ENCODE data around the gene HCN4.

Gene HCN4

GRCh38 chr15:73330206-73331051, 38.3 kb downstream of the HCN4 start:
- no peaks in the 10 kb centered on the region; a peak in 1 of 22 replicates for H3K36me3 ChIP-seq
- H3K4me3 ChIP-seq: no peak overlapping the region
- peak overlapping the region in 7 of 11 experiments; percentile 0 to 56 (median 37); a peak in 9 of 22 replicates for H3K9ac ChIP-seq
- TF ChIP-seq Cebpa-rat (IDR thresholded peaks at IDR 0.05): no peak
- H3K4me1 ChIP-seq: peaks cover 58 to 83% (median 75%) of the 10 kb centered on the region in 10 experiments
- H3K27me3 ChIP-seq: no peaks in the 10 kb centered on the region
- H3K4me2 ChIP-seq: peak overlapping the region; percentile 57 to 94 (median 83)
- no peaks in the 10 kb centered on the region for H3K9me3 ChIP-seq (replicated peaks in 1 of 11)
- H4K20me1 ChIP-seq: no peaks in the 10 kb centered on the region
- peak overlapping the region in 6 of 11 experiments; percentile 1 to 76 (median 38); a peak in 7 of 22 replicates for H3K27ac ChIP-seq

- peak overlapping the region in 1 of 10 experiments; percentile 29; a peak in 1 of 20 replicates for H3K4me3 ChIP-seq
- H3K9me3 ChIP-seq (replicated peaks in 1 of 11): no peaks in the 10 kb centered on the region
- H3K27me3 ChIP-seq: no peaks in the 10 kb centered on the region
- no peaks in the 10 kb centered on the region for H3K36me3 ChIP-seq
- H3K4me2 ChIP-seq: peak overlapping the region; percentile 57 to 94 (median 83)
- no peaks in the 10 kb centered on the region for H4K20me1 ChIP-seq
- no peak for TF ChIP-seq Cebpa-rat (IDR thresholded peaks at IDR 0.05)
- H3K4me1 ChIP-seq: peaks cover 65 to 83% (median 75%) of the 10 kb centered on the region in 10 experiments
- peak overlapping the region in 7 of 11 experiments; percentile 17 to 76 (median 35); a peak in 8 of 22 replicates for H3K27ac ChIP-seq
- peak overlapping the region in 7 of 11 experiments; percentile 0 to 56 (median 37); a peak in 10 of 22 replicates for H3K9ac ChIP-seq
Measured at GRCh38 chr15:73329501-73330200, 39.1 kb downstream of the HCN4 start.

GRCh38 chr15:73328981-73329380, 39.8 kb downstream of the HCN4 start:
- TF ChIP-seq Cebpa-rat (IDR thresholded peaks at IDR 0.05): no peak
- Histone ChIP-seq H3K36me3 (no peaks in the 10 kb centered on the region), H3K4me3 (peak overlapping the region in 2 of 10 experiments; percentile 3 to 29; a peak in 4 of 20 replicates), H3K27ac (peak overlapping the region in 6 of 11 experiments; percentile 25 to 76 (median 30); a peak in 7 of 22 replicates), H3K27me3 (no peaks in the 10 kb centered on the region), H3K4me2 (peak overlapping the region; percentile 57 to 94 (median 83)), H3K9ac (peak overlapping the region in 5 of 11 experiments; percentile 3 to 38 (median 26); a peak in 4 of 22 replicates), H3K9me3 (replicated peaks in 1 of 11) (no peaks in the 10 kb centered on the region), H3K4me1 (peaks cover 66 to 87% (median 80%) of the 10 kb centered on the region in 10 experiments), H4K20me1 (no peaks in the 10 kb centered on the region)

- Histone ChIP-seq H3K4me3 (peak overlapping the region in 2 of 10 experiments; percentile 4 to 29; a peak in 3 of 20 replicates), H3K9ac (peak overlapping the region in 6 of 11 experiments; percentile 1 to 38 (median 18); a peak in 4 of 22 replicates), H3K27ac (peak overlapping the region in 5 of 11 experiments; percentile 25 to 76 (median 33); a peak in 6 of 22 replicates), H3K9me3 (replicated peaks in 1 of 11) (no peaks in the 10 kb centered on the region), H3K4me2 (peak overlapping the region; percentile 57 to 94 (median 83)), H3K4me1 (peaks cover 66 to 91% (median 84%) of the 10 kb centered on the region in 10 experiments), H3K27me3 (no peaks in the 10 kb centered on the region), H3K36me3 (no peaks in the 10 kb centered on the region), H4K20me1 (no peaks in the 10 kb centered on the region)
- no peak for TF ChIP-seq Cebpa-rat (IDR thresholded peaks at IDR 0.05)
Measured at GRCh38 chr15:73328149-73328820, 40.5 kb downstream of the HCN4 start.

GRCh38 chr15:73326157-73326556, 42.6 kb downstream of the HCN4 start:
- Histone ChIP-seq H4K20me1 (no peaks in the 10 kb centered on the region), H3K36me3 (no peaks in the 10 kb centered on the region), H3K9me3 (replicated peaks in 1 of 11) (no peaks in the 10 kb centered on the region), H3K9ac (peak overlapping the region in 10 of 11 experiments; percentile 20 to 65 (median 60); a peak in 16 of 22 replicates), H3K4me2 (peak overlapping the region; percentile 73 to 94 (median 83)), H3K27me3 (0 out of 22 replicates have a peak, but pooled peaks cover 0 to 3% (median 0%) of the 10 kb centered on the region in 11 experiments), H3K27ac (peak overlapping the region in 9 of 11 experiments; percentile 30 to 76 (median 67); a peak in 17 of 22 replicates), H3K4me3 (peak overlapping the region in 5 of 10 experiments; percentile 12 to 58 (median 48); a peak in 7 of 20 replicates), H3K4me1 (peaks cover 70 to 97% (median 95%) of the 10 kb centered on the region in 10 experiments)
- TF ChIP-seq Cebpa-rat (IDR thresholded peaks at IDR 0.05): no peak

GRCh38 chr15:73325191-73325861, 43.4 kb downstream of the HCN4 start:
- H3K4me2 ChIP-seq: peak overlapping the region; percentile 73 to 94 (median 83)
- peaks cover 62 to 97% (median 95%) of the 10 kb centered on the region in 10 experiments for H3K4me1 ChIP-seq
- H3K27me3 ChIP-seq: 0 out of 22 replicates have a peak, but pooled peaks cover 0 to 3% (median 0%) of the 10 kb centered on the region in 11 experiments
- H4K20me1 ChIP-seq: no peaks in the 10 kb centered on the region
- H3K36me3 ChIP-seq: no peaks in the 10 kb centered on the region
- H3K27ac ChIP-seq: peak overlapping the region in 10 of 11 experiments; percentile 12 to 76 (median 66); a peak in 19 of 22 replicates
- no peaks in the 10 kb centered on the region for H3K9me3 ChIP-seq (replicated peaks in 1 of 11)
- no peak for TF ChIP-seq Cebpa-rat (IDR thresholded peaks at IDR 0.05)
- peak overlapping the region in 5 of 10 experiments; percentile 12 to 58 (median 48); a peak in 8 of 20 replicates for H3K4me3 ChIP-seq
- H3K9ac ChIP-seq: peak overlapping the region; percentile 20 to 65 (median 58); a peak in 19 of 22 replicates

- H3K4me2 ChIP-seq: peak overlapping the region; percentile 73 to 94 (median 83)
- H3K4me1 ChIP-seq: peaks cover 55 to 97% (median 95%) of the 10 kb centered on the region in 10 experiments
- H3K36me3 ChIP-seq: no peaks in the 10 kb centered on the region
- H3K27ac ChIP-seq: peak overlapping the region in 9 of 11 experiments; percentile 19 to 76 (median 67); a peak in 16 of 22 replicates
- peak overlapping the region in 9 of 11 experiments; percentile 29 to 65 (median 62); a peak in 6 of 22 replicates for H3K9ac ChIP-seq
- 0 out of 22 replicates have a peak, but pooled peaks cover 0 to 3% (median 0%) of the 10 kb centered on the region in 11 experiments for H3K27me3 ChIP-seq
- no peaks in the 10 kb centered on the region for H3K9me3 ChIP-seq (replicated peaks in 1 of 11)
- 0 out of 20 replicates have a peak overlapping the region, but pooled peaks of 2 of the 10 experiments have one; percentile 51 to 58 for H3K4me3 ChIP-seq
- no peak for TF ChIP-seq Cebpa-rat (IDR thresholded peaks at IDR 0.05)
- no peaks in the 10 kb centered on the region for H4K20me1 ChIP-seq
Measured at GRCh38 chr15:73324496-73325170, 44.1 kb downstream of the HCN4 start.
